CD14-positive monocyte (primary cell): Measurements from ENCODE around the gene KLC4. TPM values are rescaled to one million over a fixed set of nuclear protein-coding genes. Genes with fewer than 3 reads are reported as not detected.

ENCODE experiments used
- DNase-seq, 3 donors: peaks; one replicate each; pipeline ENCODE4 v3.0.0-alpha.2; 2011 to 2022
- H2AFZ ChIP-seq: 2 replicates; pipeline ENCODE4 v1.6.0; 2012; ENCODE audit warnings: mild to moderate bottlenecking, low read depth, low read length, inconsistent platforms; ENCODE audit not compliant: insufficient read depth, poor library complexity, severe bottlenecking
- H3K27ac ChIP-seq, 2 donors: 1 replicate in 1 of 2; 2 replicates in 1 of 2; pipeline ENCODE4 v1.5.1; 2012 to 2013; ENCODE audit warnings: low read length in 2 of 2, control low read depth in 1 of 2, inconsistent platforms in 1 of 2, low read depth in 1 of 2, mild to moderate bottlenecking in 1 of 2
- H3K27me3 ChIP-seq, 2 donors: one replicate each; pipeline versions ENCODE4 v1.6.0 to v1.6.1; 2011 to 2013; ENCODE audit warnings: low read length in 2 of 2; ENCODE audit not compliant: control insufficient read depth in 2 of 2, insufficient read depth in 2 of 2
- H3K36me3 ChIP-seq, 2 donors: replicated peaks in 1 of 2; 1 replicate in 1 of 2; 2 replicates in 1 of 2; pipeline versions ENCODE4 v1.5.1 to v1.6.1; 2012 to 2013; ENCODE audit warnings: low read length in 2 of 2, control low read depth in 1 of 2, inconsistent platforms in 1 of 2, mild to moderate bottlenecking in 1 of 2; ENCODE audit not compliant: insufficient read depth in 2 of 2, control insufficient read depth in 1 of 2
- H3K4me1 ChIP-seq, 2 donors: 1 replicate in 1 of 2; 2 replicates in 1 of 2; pipeline versions ENCODE4 v1.5.1 to v1.6.1; 2012 to 2013; ENCODE audit warnings: low read length in 2 of 2, control low read depth in 1 of 2, inconsistent platforms in 1 of 2, mild to moderate bottlenecking in 1 of 2, moderate library complexity in 1 of 2; ENCODE audit not compliant: insufficient read depth in 2 of 2, control insufficient read depth in 1 of 2
- H3K4me2 ChIP-seq: replicated peaks from 2 replicates; pipeline ENCODE3; 2012; ENCODE audit warnings: low read length, moderate library complexity, mild to moderate bottlenecking; ENCODE audit not compliant: poor library complexity, severe bottlenecking; ENCODE audit errors: extremely low read depth
- H3K4me3 ChIP-seq, 3 experiments: fragments of 200-600 bp in 1 of 3; sonication (generic) in 1 of 3; replicated peaks in 1 of 3; 1 replicate in 2 of 3; 2 replicates in 1 of 3; pipeline ENCODE4 v1.5.1; 2011 to 2013; ENCODE audit warnings: low read length in 3 of 3, mild to moderate bottlenecking in 3 of 3, control low read depth in 2 of 3, low read depth in 2 of 3, inconsistent platforms in 1 of 3, moderate library complexity in 1 of 3
- H3K79me2 ChIP-seq: 2 replicates; pipeline ENCODE4 v1.6.0; 2012; ENCODE audit warnings: mild to moderate bottlenecking, control low read depth, inconsistent platforms, low read length, moderate library complexity; ENCODE audit not compliant: insufficient read depth
- H3K9ac ChIP-seq: 2 replicates; pipeline ENCODE4 v1.6.0; 2017; ENCODE audit warnings: low read length, mild to moderate bottlenecking; ENCODE audit not compliant: insufficient read depth, poor library complexity, severe bottlenecking
- H3K9me3 ChIP-seq, 2 donors: replicated peaks in 1 of 2; 1 replicate in 1 of 2; 2 replicates in 1 of 2; pipeline versions ENCODE4 v1.5.1 to v1.6.1; 2012 to 2013; ENCODE audit warnings: low read length in 2 of 2, control low read depth in 1 of 2; ENCODE audit not compliant: control insufficient read depth in 1 of 2, insufficient read depth in 1 of 2
- H4K20me1 ChIP-seq: 2 replicates; pipeline ENCODE4 v1.6.0; 2012; ENCODE audit warnings: mild to moderate bottlenecking, low read length, control low read depth, moderate library complexity; ENCODE audit not compliant: insufficient read depth
- H3K27ac Mint-ChIP-seq, 7 donors: one replicate each; pipeline ENCODE4 v1.8.0; 2020; ENCODE audit warnings: mild to moderate bottlenecking in 7 of 7, mixed read lengths in 7 of 7, moderate library complexity in 6 of 7, inconsistent platforms in 2 of 7
- H3K27me3 Mint-ChIP-seq, 3 donors: one replicate each; pipeline ENCODE4 v1.8.0; 2021 to 2022; ENCODE audit warnings: low read depth in 3 of 3, mild to moderate bottlenecking in 3 of 3, mixed read lengths in 3 of 3, moderate library complexity in 3 of 3, inconsistent platforms in 1 of 3
- H3K36me3 Mint-ChIP-seq, 2 donors: one replicate each; pipeline ENCODE4 v1.8.0; 2020; ENCODE audit warnings: mixed read lengths in 2 of 2, inconsistent platforms in 1 of 2, mild to moderate bottlenecking in 1 of 2
- H3K4me1 Mint-ChIP-seq: one replicate; pipeline ENCODE4 v1.8.0; 2020; ENCODE audit warnings: mild to moderate bottlenecking, mixed read lengths
- H3K4me3 Mint-ChIP-seq, 2 donors: one replicate each; pipeline ENCODE4 v1.8.0; 2020; ENCODE audit warnings: mild to moderate bottlenecking in 2 of 2, mixed read lengths in 2 of 2, moderate library complexity in 1 of 2
- H3K9me3 Mint-ChIP-seq, 7 donors: one replicate each; pipeline ENCODE4 v1.8.0; 2020 to 2022; ENCODE audit warnings: mixed read lengths in 7 of 7, mild to moderate bottlenecking in 6 of 7, moderate library complexity in 6 of 7, inconsistent platforms in 2 of 7
- CTCF ChIP-seq: fragments of 200-600 bp; IDR thresholded peaks from one replicate; pipeline ENCODE4 v1.8.0; 2022; ENCODE audit warnings: antibody characterized with exemption, mild to moderate bottlenecking
- WGBS: methylation state at CpG from one replicate; pipeline ENCODE4 v1.1.5; 2013; ENCODE audit warnings: missing lambda C conversion rate; ENCODE audit not compliant: insufficient coverage; 5-methylcytosine and 5-hydroxymethylcytosine counted together
- intact Hi-C, 2 donors: fragments of 100-400 bp; cut with micrococcal nuclease; formaldehyde crosslinking; loops; one replicate each; pipeline versions ENCODE4 v1.15.0 to v1.15.1; 2023
- polyA plus RNA-seq, 3 donors: library from polyadenylated mRNA; depleted of rRNA in 1 of 3; unstranded in 2 of 3; stranded (reverse) in 1 of 3; fragments of 300-500 nt in 2 of 3; fragments of >200 nt in 1 of 3; fragmentation: Illumina TruSeq in 2 of 3; gene quantifications; 1 replicate in 2 of 3; 2 replicates in 1 of 3; pipeline ENCODE4 v1.2.3, GENCODE V29; 2012 to 2021

Gene KLC4
- polyA plus RNA-seq, 3 donors: 6.0 to 16.2 (median 6.1) TPM

GRCh38 chr6:43060034-43060754 lies 763 bp downstream of the KLC4 start:
- Histone ChIP-seq H3K4me3 (peak overlapping the region; percentile 69 to 99 (median 98)), H3K36me3 (peaks cover 4 to 18% of the 10 kb centered on the region in 2 donors), H3K9ac (peak overlapping the region; percentile 90), H2AFZ (peak overlapping the region; percentile 99), H3K27me3 (no peaks in the 10 kb centered on the region), H3K4me1 (peaks cover 14 to 23% of the 10 kb centered on the region in 2 donors), H3K9me3 (no peaks in the 10 kb centered on the region), H4K20me1 (no peaks in the 10 kb centered on the region), H3K4me2 (peak overlapping the region; percentile 99), H3K27ac (peak overlapping the region; percentile 64 to 99), H3K79me2 (peaks cover 17% of the 10 kb centered on the region)
- Mint-ChIP-seq H3K9me3 (no peaks in the 10 kb centered on the region), H3K4me1 (peaks cover 25% of the 10 kb centered on the region), H3K4me3 (peak overlapping the region; percentile 85 to 96), H3K27me3 (peaks cover 0 to 2% (median 0%) of the 10 kb centered on the region in 3 donors), H3K36me3 (peaks cover 22 to 25% of the 10 kb centered on the region in 2 donors), H3K27ac (peak overlapping the region; percentile 90 to 100 (median 99))
- TF ChIP-seq CTCF: no peak
- no peak for DNase-seq
- WGBS: 10% methylated on average over 10 of the region's 15 CpGs
- intact Hi-C loops: no loop called here

DNA sequence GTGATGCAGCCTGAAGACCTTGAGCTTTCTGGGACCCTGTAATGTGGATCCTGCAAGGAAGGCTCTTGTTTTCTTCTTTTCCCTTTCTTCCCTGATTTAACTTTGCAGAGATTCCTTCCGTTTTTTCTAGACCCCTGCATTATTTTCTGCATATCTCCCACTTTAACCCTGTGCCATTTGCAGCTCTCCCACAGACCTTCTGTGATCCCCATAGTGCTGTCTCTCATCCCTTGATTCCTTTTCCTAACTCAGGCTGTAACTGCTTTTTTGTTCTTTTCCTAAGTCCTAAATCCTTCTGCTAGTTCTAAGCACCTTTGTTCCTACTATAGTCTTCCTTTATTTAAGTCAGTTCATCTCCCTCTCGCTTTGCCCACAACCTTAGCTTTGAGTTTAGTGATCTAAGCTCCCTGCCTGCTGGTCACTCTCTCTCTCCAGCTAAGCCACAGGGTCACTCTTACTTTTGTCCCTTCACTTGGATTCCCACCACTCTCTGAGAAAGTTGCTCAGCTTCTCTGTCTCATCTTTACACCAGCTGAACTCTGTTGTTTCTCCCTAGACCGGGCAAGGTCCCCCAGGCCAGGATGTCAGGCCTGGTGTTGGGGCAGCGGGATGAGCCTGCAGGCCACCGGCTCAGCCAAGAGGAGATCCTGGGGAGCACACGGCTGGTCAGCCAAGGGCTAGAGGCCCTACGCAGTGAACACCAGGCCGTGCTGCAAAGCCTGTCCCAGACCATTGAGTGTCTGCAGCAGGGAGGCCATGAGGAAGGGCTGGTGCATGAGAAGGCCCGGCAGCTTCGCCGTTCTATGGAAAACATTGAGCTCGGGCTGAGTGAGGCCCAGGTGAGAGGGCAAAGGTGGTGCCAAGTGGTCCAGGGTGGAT lies 1.6 kb downstream of the KLC4 start:
- Histone ChIP-seq H3K27ac (no peak overlapping the region), H3K36me3 (peaks cover 0 to 16% of the 10 kb centered on the region in 2 donors), H3K9ac (no peak overlapping the region), H3K9me3 (no peaks in the 10 kb centered on the region), H4K20me1 (no peaks in the 10 kb centered on the region), H3K4me3 (peak overlapping the region in 1 of 3 experiments; percentile 99), H3K27me3 (no peaks in the 10 kb centered on the region), H3K4me1 (peaks cover 14 to 23% of the 10 kb centered on the region in 2 donors), H2AFZ (peak overlapping the region; percentile 99), H3K4me2 (no peak overlapping the region), H3K79me2 (peaks cover 17% of the 10 kb centered on the region)
- intact Hi-C loops: no loop called here
- H3K27me3 Mint-ChIP-seq: no peaks in the 10 kb centered on the region
- TF ChIP-seq CTCF: no peak
- no peak for DNase-seq
- WGBS: 95% methylated on average over 8 of the region's 12 CpGs
- peaks cover 25% of the 10 kb centered on the region for H3K4me1 Mint-ChIP-seq
- H3K4me3 Mint-ChIP-seq: peak overlapping the region in 1 of 2 donors; percentile 1
- peaks cover 15 to 22% of the 10 kb centered on the region in 2 donors for H3K36me3 Mint-ChIP-seq
- peak overlapping the region in 3 of 7 donors; percentile 10 to 99 (median 61) for H3K27ac Mint-ChIP-seq
- no peaks in the 10 kb centered on the region for H3K9me3 Mint-ChIP-seq
